Stimulated activated CD4-positive, alpha-beta T cell treated with anti-CD3 and anti-CD28 coated beads, Interleukin-1b, Interleukin-23, amount 100 ng/mL, for 1 hour (primary cell): ENCODE data around the gene BSDC1.
"Not testable (repeated sequence)": the region's sequence is repeated elsewhere in the genome, so short reads cannot be mapped to it uniquely, and the experiment has no call there.

Experiments used
- DNase-seq, 2 donors: peaks; one replicate each; pipeline ENCODE4 v3.0.0-alpha.2; 2020; ENCODE audit warnings: low read depth in 2 of 2

Gene BSDC1

GRCh38 chr1:32358435-32358834 is 35.8 kb downstream of the BSDC1 start:
- DNase-seq = no peak

- no peak for DNase-seq
Measured at GRCh38 chr1:32357614-32358013, 36.6 kb downstream of the BSDC1 start.

GRCh38 chr1:32356478-32356877 is 37.8 kb downstream of the BSDC1 start:
- DNase-seq = no peak

GRCh38 chr1:32355778-32356177 is 38.5 kb downstream of the BSDC1 start:
- not testable (repeated sequence) for DNase-seq

GRCh38 chr1:32353886-32354570 is 40.2 kb downstream of the BSDC1 start:
- DNase-seq = no peak

GRCh38 chr1:32353431-32353830 is 40.8 kb downstream of the BSDC1 start:
- DNase-seq = no peak

- DNase-seq = no peak
Measured at GRCh38 chr1:32352831-32353383, 41.3 kb downstream of the BSDC1 start.

- no peak for DNase-seq
Measured at GRCh38 chr1:32352239-32352745, 41.9 kb downstream of the BSDC1 start.

GRCh38 chr1:32351399-32352238 is 42.6 kb downstream of the BSDC1 start:
- peak; percentile 83 to 89 for DNase-seq

GRCh38 chr1:32350785-32351398 is 43.3 kb downstream of the BSDC1 start:
- peak; percentile 44 to 72 for DNase-seq

- no peak for DNase-seq
Measured at GRCh38 chr1:32349211-32349708, 45.0 kb downstream of the BSDC1 start.

- no peak for DNase-seq
Measured at GRCh38 chr1:32346532-32347157, 47.6 kb downstream of the BSDC1 start.

- no peak for DNase-seq
Measured at GRCh38 chr1:32345289-32345827, 48.9 kb downstream of the BSDC1 start.

- no peak for DNase-seq
Measured at GRCh38 chr1:32342704-32343103, 51.5 kb downstream of the BSDC1 start.

GRCh38 chr1:32341971-32342370 is 52.3 kb downstream of the BSDC1 start:
- no peak for DNase-seq

- no peak for DNase-seq
Measured at GRCh38 chr1:32341186-32341757, 53.0 kb downstream of the BSDC1 start.

- DNase-seq = no peak
Measured at GRCh38 chr1:32339363-32339978, 54.8 kb downstream of the BSDC1 start.

- DNase-seq = no peak
Measured at GRCh38 chr1:32338637-32339145, 55.5 kb downstream of the BSDC1 start.

GRCh38 chr1:32337855-32338636 is 56.2 kb downstream of the BSDC1 start:
- DNase-seq = no peak
